H1 (cell line): Measurements from ENCODE around the gene B3GLCT. TPM values are rescaled to one million over a fixed set of nuclear protein-coding genes. Genes with fewer than 3 reads are reported as not detected.

Experiments
- CTCF ChIA-PET: fragments of 300-600 bp; sonication (Branson Sonifier 250); formaldehyde crosslinking; loops from one replicate; lab custom pipeline; 2021; ENCODE audit not compliant: partially characterized antibody; lab: Charles Lee
- POLR2A ChIA-PET: fragments of 300-600 bp; sonication (Branson Sonifier 250); formaldehyde crosslinking; loops from one replicate; lab custom pipeline; 2021; ENCODE audit warnings: inconsistent platforms; ENCODE audit not compliant: partially characterized antibody; lab: Charles Lee
- DNase-seq, 2 experiments: peaks; one replicate each; pipeline versions ENCODE4 v3.0.0 to v3.0.0-alpha.2; 2010 to 2022; ENCODE audit warnings: low spot score in 2 of 2, low read depth in 1 of 2, mixed read lengths in 1 of 2
- FAIRE-seq: peaks from 2 replicates; lab custom pipeline; 2011; peaks lifted over from hg19 to GRCh38; lab: Jason Lieb, UNC
- H2AFZ ChIP-seq: 2 replicates; pipeline ENCODE4 v1.8.1; 2012; ENCODE audit warnings: low read length, inconsistent platforms
- H2AK5ac ChIP-seq: 2 replicates; pipeline ENCODE4 v1.6.1; 2013; ENCODE audit warnings: low read depth, low read length
- H2BK120ac ChIP-seq: replicated peaks from 2 replicates; pipeline ENCODE3; 2013; ENCODE audit warnings: low read depth, low read length, inconsistent platforms
- H2BK12ac ChIP-seq: 2 replicates; pipeline ENCODE4 v1.6.1; 2013; ENCODE audit warnings: low read depth, low read length
- H2BK15ac ChIP-seq: 2 replicates; pipeline ENCODE4 v1.6.1; 2013; ENCODE audit warnings: low read length
- H2BK20ac ChIP-seq: 2 replicates; pipeline ENCODE4 v1.6.1; 2013; ENCODE audit warnings: low read length
- H2BK5ac ChIP-seq: 2 replicates; pipeline ENCODE4 v1.6.1; 2013; ENCODE audit warnings: low read depth, low read length
- H3K14ac ChIP-seq: 2 replicates; pipeline ENCODE4 v1.6.1; 2013; ENCODE audit warnings: inconsistent platforms; ENCODE audit not compliant: insufficient read length
- H3K18ac ChIP-seq: 2 replicates; pipeline ENCODE4 v1.6.1; 2013; ENCODE audit warnings: low read length; ENCODE audit errors: extremely low read depth
- H3K23ac ChIP-seq: 2 replicates; pipeline ENCODE4 v1.6.1; 2013; ENCODE audit warnings: inconsistent platforms; ENCODE audit not compliant: insufficient read length
- H3K23me2 ChIP-seq: 2 replicates; pipeline ENCODE4 v1.6.1; 2013; ENCODE audit warnings: low read depth, low read length
- H3K27ac ChIP-seq: 2 replicates; pipeline ENCODE4 v1.6.1; 2011; ENCODE audit warnings: low read depth, low read length, inconsistent platforms
- H3K27me3 ChIP-seq, 4 experiments: replicated peaks in 1 of 4; 1 replicate in 1 of 4; 2 replicates in 3 of 4; pipeline versions ENCODE4 v1.6.1 to v1.8.1; 2011 to 2013; ENCODE audit warnings: low read length in 3 of 4, mild to moderate bottlenecking in 3 of 4, inconsistent platforms in 2 of 4, mixed read lengths in 2 of 4, moderate library complexity in 1 of 4; ENCODE audit not compliant: control insufficient read depth in 3 of 4, insufficient read depth in 3 of 4; ENCODE audit errors: extremely low read depth in 1 of 4
- H3K36me3 ChIP-seq, 4 experiments: 2 replicates each; pipeline versions ENCODE4 v1.6.1 to v1.8.1; 2011 to 2013; ENCODE audit warnings: mild to moderate bottlenecking in 4 of 4, low read length in 3 of 4, moderate library complexity in 2 of 4, control low read depth in 1 of 4, inconsistent platforms in 1 of 4; ENCODE audit not compliant: insufficient read depth in 4 of 4, control insufficient read depth in 2 of 4
- H3K4ac ChIP-seq: replicated peaks from 2 replicates; pipeline ENCODE3; 2013; ENCODE audit warnings: low read length, low read depth, mixed read lengths, inconsistent platforms; ENCODE audit not compliant: insufficient read length
- H3K4me1 ChIP-seq, 4 experiments: replicated peaks in 1 of 4; 1 replicate in 1 of 4; 2 replicates in 3 of 4; pipeline versions ENCODE4 v1.6.1 to v1.8.1; 2011 to 2013; ENCODE audit warnings: low read length in 3 of 4, inconsistent platforms in 2 of 4, mixed read lengths in 1 of 4; ENCODE audit not compliant: insufficient read depth in 4 of 4, control insufficient read depth in 3 of 4
- H3K4me2 ChIP-seq, 2 experiments: 2 replicates each; pipeline versions ENCODE4 v1.6.1 to v1.8.1; 2011 to 2013; ENCODE audit warnings: low read depth in 2 of 2, low read length in 2 of 2, control low read depth in 1 of 2, inconsistent platforms in 1 of 2, mild to moderate bottlenecking in 1 of 2; ENCODE audit not compliant: insufficient read depth in 1 of 2
- H3K4me3 ChIP-seq, 4 experiments: fragments of 200-600, 300-600 bp in 1 of 4; sonication (generic), shearing (Covaris generic), sonication (Bioruptor Twin) in 1 of 4; 2 replicates each; pipeline versions ENCODE4 v1.5.1 to v1.8.1; 2011 to 2016; ENCODE audit warnings: low read length in 4 of 4, low read depth in 3 of 4, control low read depth in 2 of 4, inconsistent platforms in 2 of 4, mild to moderate bottlenecking in 2 of 4, mixed read lengths in 1 of 4, moderate library complexity in 1 of 4; ENCODE audit not compliant: insufficient read depth in 2 of 4; ENCODE audit errors: extremely low read depth in 1 of 4
- H3K56ac ChIP-seq: replicated peaks from 2 replicates; pipeline ENCODE3; 2013; ENCODE audit warnings: low read depth, mild to moderate bottlenecking, mixed read lengths, low read length, inconsistent platforms; ENCODE audit not compliant: insufficient read length
- H3K79me1 ChIP-seq: 2 replicates; pipeline ENCODE4 v1.6.1; 2013; ENCODE audit warnings: low read depth, low read length, control low read depth
- H3K79me2 ChIP-seq, 2 experiments: 2 replicates each; pipeline versions ENCODE4 v1.6.1 to v1.8.1; 2012 to 2013; ENCODE audit warnings: low read length in 2 of 2, mild to moderate bottlenecking in 2 of 2, inconsistent platforms in 1 of 2; ENCODE audit not compliant: insufficient read depth in 2 of 2, control insufficient read depth in 1 of 2
- H3K9ac ChIP-seq, 4 experiments: replicated peaks in 1 of 4; 1 replicate in 1 of 4; 2 replicates in 3 of 4; pipeline versions ENCODE4 v1.6.1 to v1.8.1; 2011 to 2013; ENCODE audit warnings: low read depth in 3 of 4, low read length in 3 of 4, control low read depth in 2 of 4, mild to moderate bottlenecking in 2 of 4, moderate library complexity in 2 of 4, inconsistent platforms in 1 of 4; ENCODE audit errors: extremely low read depth in 1 of 4
- H3K9me3 ChIP-seq, 2 experiments: 2 replicates each; pipeline versions ENCODE4 v1.6.1 to v1.8.1; 2012 to 2013; ENCODE audit warnings: mild to moderate bottlenecking in 2 of 2, moderate library complexity in 2 of 2, control low read depth in 1 of 2, inconsistent platforms in 1 of 2, low read depth in 1 of 2, low read length in 1 of 2, mixed read lengths in 1 of 2; ENCODE audit not compliant: insufficient read depth in 2 of 2
- H4K20me1 ChIP-seq, 2 experiments: replicated peaks in 1 of 2; 2 replicates each; pipeline versions ENCODE3 to v1.8.1; 2011 to 2013; ENCODE audit warnings: inconsistent platforms in 2 of 2, low read length in 2 of 2, mild to moderate bottlenecking in 1 of 2; ENCODE audit not compliant: insufficient read depth in 2 of 2, control insufficient read depth in 1 of 2
- H4K5ac ChIP-seq: 2 replicates; pipeline ENCODE4 v1.6.1; 2013; ENCODE audit warnings: low read length, low read depth, mixed read lengths, inconsistent platforms; ENCODE audit not compliant: insufficient read length
- H4K8ac ChIP-seq: 2 replicates; pipeline ENCODE4 v1.8.0; 2013; ENCODE audit warnings: mild to moderate bottlenecking, moderate library complexity, low read length, inconsistent platforms; ENCODE audit not compliant: insufficient read depth; ENCODE audit errors: extremely low read depth
- H4K91ac ChIP-seq: replicated peaks from 2 replicates; pipeline ENCODE3; 2013; ENCODE audit warnings: low read length, mixed read lengths, inconsistent platforms; ENCODE audit not compliant: insufficient read length
- BACH1 ChIP-seq: IDR thresholded peaks from 2 replicates; pipeline ENCODE4 v1.6.1; 2012; ENCODE audit warnings: low read length, improper control_type of control experiment
- BCL11A ChIP-seq, 2 experiments: IDR thresholded peaks; one replicate each; pipeline ENCODE4 v1.6.1; 2011; ENCODE audit warnings: low read depth in 2 of 2, low read length in 2 of 2, mild to moderate bottlenecking in 2 of 2
- CTBP2 ChIP-seq: IDR thresholded peaks from 2 replicates; pipeline ENCODE4 v1.7.0; 2011; ENCODE audit warnings: borderline replicate concordance, mild to moderate bottlenecking, moderate library complexity, mixed read lengths, low read length; ENCODE audit not compliant: insufficient read depth, insufficient read length
- HDAC6 ChIP-seq: IDR thresholded peaks from one replicate; pipeline ENCODE4 v1.7.1; 2012; ENCODE audit warnings: low read depth, mild to moderate bottlenecking, inconsistent platforms, low read length, moderate library complexity
- NANOG ChIP-seq: IDR thresholded peaks from 2 replicates; pipeline ENCODE4 v1.6.1; 2011; ENCODE audit warnings: low read length, low read depth, mild to moderate bottlenecking, inconsistent platforms; ENCODE audit not compliant: insufficient read depth, poor library complexity, severe bottlenecking
- PHF8 ChIP-seq: fragments of 200-600 bp; sonication (generic); conservative IDR thresholded peaks from 2 replicates; pipeline ENCODE4 v1.7.1; 2012; ENCODE audit warnings: low read depth, mild to moderate bottlenecking, inconsistent platforms, low read length, moderate library complexity
- SAP30 ChIP-seq: fragments of 300-600 bp; sonication (generic); IDR thresholded peaks from 2 replicates; pipeline ENCODE4 v1.7.1; 2012; ENCODE audit warnings: low read length, moderate library complexity, mild to moderate bottlenecking, inconsistent platforms; ENCODE audit not compliant: insufficient read depth, insufficient replicate concordance
- SP4 ChIP-seq: IDR thresholded peaks from 2 replicates; pipeline ENCODE4 v1.6.1; 2012; ENCODE audit warnings: low read length, inconsistent platforms
- SRF ChIP-seq: IDR thresholded peaks from 2 replicates; pipeline ENCODE4 v1.6.1; 2011; ENCODE audit warnings: mild to moderate bottlenecking, low read depth, low read length, moderate library complexity
- TCF12 ChIP-seq: IDR thresholded peaks from 2 replicates; pipeline ENCODE4 v1.6.1; 2011; ENCODE audit warnings: low read depth, mild to moderate bottlenecking, low read length
- WGBS, 2 experiments: shearing (Covaris generic) in 1 of 2; methylation state at CpG; one replicate each; pipeline versions ENCODE4 v1.1.6 to v1.1.7; 2013 to 2015; ENCODE audit warnings: low lambda C conversion rate in 2 of 2, mixed read lengths in 2 of 2, inconsistent platforms in 1 of 2, low coverage in 1 of 2, missing lambda C conversion rate in 1 of 2; ENCODE audit not compliant: insufficient replicate concordance in 2 of 2, insufficient coverage in 1 of 2, insufficient read length in 1 of 2; ENCODE audit errors: extremely low coverage in 1 of 2, missing lambda C conversion rate in 1 of 2; 5-methylcytosine and 5-hydroxymethylcytosine counted together
- polyA plus RNA-seq, 7 experiments: library from polyadenylated mRNA; depleted of rRNA in 3 of 7; stranded (reverse) in 5 of 7; unstranded in 2 of 7; fragments of >200 nt in 5 of 7; fragments of 200-250 nt in 2 of 7; gene quantifications; 1 replicate in 5 of 7; 2 replicates in 1 of 7; 4 replicates in 1 of 7; pipeline versions ENCODE4 v1.2.1 to v1.2.3, GENCODE V29; 2011 to 2013; ENCODE audit warnings: missing spikeins in 2 of 7, mixed read lengths in 2 of 7
- total RNA-seq: library from RNA; stranded (reverse); fragmentation: NEBNext Ultra II Directional; extraction: Animal tissue kit (Norgen Biotek cat#: 25700); gene quantifications from 2 replicates; pipeline ENCODE4 v1.2.1, GENCODE V29; 2021
- TF ChIP-seq, protein P1 (sequence below): IDR thresholded peaks from 2 replicates; pipeline ENCODE4 v1.6.1; 2011; ENCODE audit warnings: low read length, improper control_type of control experiment
- TF ChIP-seq, protein P2 (sequence below): IDR thresholded peaks from 2 replicates; pipeline ENCODE4 v1.6.1; 2012; ENCODE audit warnings: inconsistent platforms

The B3GLCT gene
- total and polyA plus RNA-seq, 2 of the 8 experiments (the other 6 are each of a cell fraction or from before 2014, with no cell fraction given), result 1.5 to 4.1 TPM

DNA sequence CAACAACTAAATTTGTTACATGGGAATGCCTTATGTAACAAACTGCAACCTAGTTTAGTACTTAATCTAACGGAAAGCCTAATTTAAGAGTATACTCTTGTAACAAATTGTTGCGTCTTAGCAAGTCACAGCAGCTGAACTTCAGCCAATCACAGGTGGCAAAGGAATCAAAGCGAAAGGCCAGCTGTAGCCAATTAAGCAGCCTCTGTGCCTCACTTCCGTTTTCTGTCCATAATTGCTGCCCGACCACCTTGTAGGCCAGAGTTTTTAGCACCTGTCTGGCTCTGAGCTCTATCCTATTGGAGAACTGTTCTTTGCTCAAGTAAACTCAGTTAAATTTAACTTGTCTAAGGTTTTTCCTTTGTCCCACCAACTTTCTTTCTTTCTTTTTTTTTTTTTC lies 20.0 kb upstream of the B3GLCT start:
- FAIRE-seq (no peak), DNase-seq (no peak)
- ChIA-PET POLR2A (no interaction called here), CTCF (no interaction called here)
- H2BK15ac ChIP-seq, result no peak overlapping the region
- peak overlapping the region; percentile 27; the same call in 1 of the 2 replicates for H2AFZ ChIP-seq
- H2BK120ac ChIP-seq, result no peak overlapping the region
- no peaks in the 10 kb centered on the region for H3K27me3 ChIP-seq
- no peak overlapping the region for H4K91ac ChIP-seq
- no peak overlapping the region for H3K4ac ChIP-seq
- peaks cover 0 to 3% of the 10 kb centered on the region in 2 experiments; a peak in 1 of 4 replicates for H3K9me3 ChIP-seq
- H3K4me1 ChIP-seq, result no peaks in the 10 kb centered on the region; a peak in 1 of 7 replicates
- no peaks in the 10 kb centered on the region for H3K79me2 ChIP-seq
- no peak overlapping the region for H3K14ac ChIP-seq
- H4K8ac ChIP-seq, result no peak overlapping the region
- H3K4me3 ChIP-seq, result no peak overlapping the region
- H4K20me1 ChIP-seq, result no peaks in the 10 kb centered on the region
- H3K9ac ChIP-seq, result no peak overlapping the region
- H3K4me2 ChIP-seq, result no peak overlapping the region
- H4K5ac ChIP-seq, result no peak overlapping the region
- H3K18ac ChIP-seq, result no peak overlapping the region
- H3K23ac ChIP-seq, result no peak overlapping the region
- H3K79me1 ChIP-seq, result no peaks in the 10 kb centered on the region
- no peak overlapping the region for H3K27ac ChIP-seq
- no peak overlapping the region for H3K56ac ChIP-seq
- no peak overlapping the region for H2BK20ac ChIP-seq
- H3K23me2 ChIP-seq, result no peaks in the 10 kb centered on the region
- no peak overlapping the region for H2BK12ac ChIP-seq
- H3K36me3 ChIP-seq, result no peaks in the 10 kb centered on the region
- 86% methylated on average over 5 of the region's 5 CpGs; no CpG with 5 or more reads in 1 of the 2 experiments for WGBS, 2 experiments
- no peak overlapping the region for H2BK5ac ChIP-seq
- no peak overlapping the region for H2AK5ac ChIP-seq
- TF ChIP-seq SAP30 (no peak), TCF12 (no peak), HDAC6 (no peak), NANOG (no peak), PHF8 (no peak), BACH1 (no peak), SP4 (no peak), CTBP2 (no peak), SRF (no peak), BCL11A (IDR thresholded peaks at IDR 0.05; ENCODE audit: low read depth in 2 of 2, low read length in 2 of 2) (no peak)
- TF ChIP-seq, protein P1, sequence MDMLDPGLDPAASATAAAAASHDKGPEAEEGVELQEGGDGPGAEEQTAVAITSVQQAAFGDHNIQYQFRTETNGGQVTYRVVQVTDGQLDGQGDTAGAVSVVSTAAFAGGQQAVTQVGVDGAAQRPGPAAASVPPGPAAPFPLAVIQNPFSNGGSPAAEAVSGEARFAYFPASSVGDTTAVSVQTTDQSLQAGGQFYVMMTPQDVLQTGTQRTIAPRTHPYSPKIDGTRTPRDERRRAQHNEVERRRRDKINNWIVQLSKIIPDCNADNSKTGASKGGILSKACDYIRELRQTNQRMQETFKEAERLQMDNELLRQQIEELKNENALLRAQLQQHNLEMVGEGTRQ, result no peak
- TF ChIP-seq, protein P2, sequence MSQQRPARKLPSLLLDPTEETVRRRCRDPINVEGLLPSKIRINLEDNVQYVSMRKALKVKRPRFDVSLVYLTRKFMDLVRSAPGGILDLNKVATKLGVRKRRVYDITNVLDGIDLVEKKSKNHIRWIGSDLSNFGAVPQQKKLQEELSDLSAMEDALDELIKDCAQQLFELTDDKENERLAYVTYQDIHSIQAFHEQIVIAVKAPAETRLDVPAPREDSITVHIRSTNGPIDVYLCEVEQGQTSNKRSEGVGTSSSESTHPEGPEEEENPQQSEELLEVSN, result no peak
